Ecto neural progenitor cell (in vitro differentiated cells): ENCODE results near the gene EIF3I.
"Not testable (repeated sequence)": the region's sequence is repeated elsewhere in the genome, so short reads cannot be mapped to it uniquely, and the experiment has no call there.

Experiments
- DNase-seq: peaks from one replicate; pipeline ENCODE4 v3.0.0-alpha.2; 2018; ENCODE audit warnings: low spot score

The EIF3I gene

DNA sequence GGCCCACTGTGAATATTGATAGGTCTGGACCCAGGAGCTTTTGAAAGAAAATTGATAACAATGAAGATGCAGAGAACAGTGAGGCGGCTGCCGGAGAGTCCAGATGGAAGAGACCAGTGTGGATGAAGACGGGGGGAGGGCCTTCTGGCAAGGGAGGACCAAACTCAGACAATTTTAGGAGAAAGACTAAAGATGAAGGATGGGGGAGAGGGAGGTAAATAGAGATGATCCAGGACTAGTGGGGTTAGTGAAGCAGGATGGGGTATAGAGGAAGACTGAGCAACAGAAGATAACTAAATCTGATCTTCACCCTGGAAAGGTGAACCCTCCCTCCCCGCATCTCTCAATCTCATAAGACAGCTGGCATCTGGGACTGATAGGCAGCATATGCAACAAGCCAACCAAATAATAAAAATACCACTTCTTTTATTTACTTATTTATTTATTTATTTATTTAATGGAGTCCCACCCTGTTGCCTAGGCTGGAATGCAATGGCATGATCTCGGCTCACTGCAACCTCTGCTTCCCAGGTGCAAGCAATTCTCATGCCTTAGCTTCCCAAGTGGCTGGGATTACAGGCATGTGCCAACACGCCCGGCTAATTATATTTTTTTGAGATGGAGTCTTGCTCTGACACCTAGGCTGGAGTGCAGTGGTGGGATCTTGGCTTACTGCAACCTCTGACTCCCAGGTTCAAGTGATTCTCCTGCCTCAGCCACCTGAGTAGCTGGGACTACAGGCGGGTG lies 10.5 kb downstream of the EIF3I start:
- DNase-seq, result no peak

- no peak for DNase-seq
Measured at GRCh38 chr1:32234792-32235191, 12.6 kb downstream of the EIF3I start.

GRCh38 chr1:32239337-32239736 lies 17.1 kb downstream of the EIF3I start:
- no peak for DNase-seq

DNA sequence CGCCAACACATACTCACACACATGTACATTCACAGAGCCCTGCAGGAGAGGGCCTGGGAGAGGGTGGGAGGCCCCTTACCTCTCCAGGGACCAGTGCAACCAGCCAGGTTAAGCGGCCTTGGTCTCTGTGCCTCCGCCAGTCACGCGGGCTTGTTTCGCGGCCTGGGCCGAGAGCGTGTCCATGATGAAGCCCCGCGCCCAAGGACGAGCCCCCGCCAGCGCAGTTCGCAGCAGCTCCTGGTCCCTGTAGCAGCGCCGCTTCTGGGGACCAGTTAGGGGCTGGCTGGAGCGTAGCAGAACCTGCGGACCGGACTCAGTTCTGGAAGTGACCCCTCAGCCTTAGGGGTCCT lies 17.6 kb downstream of the EIF3I start:
- DNase-seq, result no peak

DNA sequence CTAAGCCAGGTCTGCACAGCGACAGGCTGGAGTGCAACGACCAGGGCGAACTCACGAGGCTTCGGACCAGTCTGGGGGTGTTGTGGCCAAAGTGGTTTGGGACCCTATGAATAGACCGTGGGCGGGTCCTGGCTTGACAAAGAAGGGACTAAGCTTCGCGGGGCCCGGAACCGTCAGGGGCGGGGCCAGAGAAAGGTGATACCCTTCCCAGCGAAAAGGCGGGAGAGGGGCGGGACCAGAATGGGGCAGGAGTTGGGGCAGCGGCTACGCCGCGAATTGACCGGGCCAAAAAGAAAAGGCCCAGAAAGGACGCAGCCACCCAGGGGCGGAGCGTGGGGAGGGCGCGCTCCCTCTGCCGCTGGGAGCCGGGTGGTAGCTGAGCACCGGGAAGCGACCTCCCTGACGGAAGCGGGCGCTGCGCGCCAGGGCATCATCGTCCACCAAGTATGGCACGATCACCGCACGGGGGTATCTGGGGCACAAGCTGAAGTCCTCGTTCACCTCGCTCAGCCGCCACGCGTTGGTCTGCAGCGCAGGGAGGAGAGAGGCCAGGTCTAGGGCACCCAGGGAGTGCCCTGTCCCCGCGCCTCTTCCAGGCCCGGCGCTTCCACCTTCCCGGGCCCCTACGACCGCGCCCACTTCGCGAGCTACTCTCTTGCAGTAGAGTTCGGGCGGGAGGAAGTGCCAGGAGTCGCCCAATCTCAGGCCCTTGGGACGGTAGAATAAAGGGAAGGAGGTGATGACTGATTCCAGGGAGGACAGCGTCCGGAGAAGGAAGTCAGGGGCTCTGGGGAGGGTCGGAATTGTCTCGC lies 18.1 kb downstream of the EIF3I start:
- DNase-seq, result peak; percentile 94

DNA sequence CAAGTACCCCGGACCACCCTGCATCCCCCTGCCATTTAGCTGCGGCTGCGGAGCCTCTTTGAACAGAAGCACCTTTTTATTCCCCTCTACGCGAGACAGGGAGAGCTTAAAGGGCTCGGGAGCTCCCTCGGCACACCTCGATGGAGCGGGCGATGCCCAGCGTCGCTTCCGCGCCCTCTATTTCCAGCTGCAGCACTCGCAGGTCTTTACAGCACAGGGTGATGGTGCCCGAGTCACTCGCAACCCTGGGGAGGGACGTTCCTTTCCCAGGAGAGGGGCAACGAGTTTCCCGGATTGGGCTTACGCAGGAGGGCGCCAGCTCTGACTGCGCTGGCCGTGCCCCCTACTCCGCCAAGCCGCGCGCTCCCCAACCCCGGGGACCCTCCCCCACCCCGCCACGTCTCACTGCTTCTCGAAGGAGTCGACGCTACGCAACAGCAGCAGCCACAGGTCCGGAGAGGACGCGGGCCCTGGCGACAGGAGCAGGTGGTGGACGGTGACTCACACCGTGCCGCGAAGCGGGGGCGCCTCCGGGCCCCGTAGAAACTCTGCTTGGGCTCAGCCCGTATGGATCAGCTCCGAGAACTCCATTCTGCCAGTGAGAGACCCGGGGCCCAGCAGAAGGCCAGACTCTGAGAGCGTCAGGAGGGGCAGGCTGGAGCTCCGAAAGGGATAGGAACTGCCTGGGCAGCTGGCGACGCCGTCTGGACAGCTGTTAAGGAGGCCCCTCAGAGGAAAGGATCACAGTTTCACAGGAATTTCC lies 19.0 kb downstream of the EIF3I start:
- DNase-seq, result peak; percentile 79

DNA sequence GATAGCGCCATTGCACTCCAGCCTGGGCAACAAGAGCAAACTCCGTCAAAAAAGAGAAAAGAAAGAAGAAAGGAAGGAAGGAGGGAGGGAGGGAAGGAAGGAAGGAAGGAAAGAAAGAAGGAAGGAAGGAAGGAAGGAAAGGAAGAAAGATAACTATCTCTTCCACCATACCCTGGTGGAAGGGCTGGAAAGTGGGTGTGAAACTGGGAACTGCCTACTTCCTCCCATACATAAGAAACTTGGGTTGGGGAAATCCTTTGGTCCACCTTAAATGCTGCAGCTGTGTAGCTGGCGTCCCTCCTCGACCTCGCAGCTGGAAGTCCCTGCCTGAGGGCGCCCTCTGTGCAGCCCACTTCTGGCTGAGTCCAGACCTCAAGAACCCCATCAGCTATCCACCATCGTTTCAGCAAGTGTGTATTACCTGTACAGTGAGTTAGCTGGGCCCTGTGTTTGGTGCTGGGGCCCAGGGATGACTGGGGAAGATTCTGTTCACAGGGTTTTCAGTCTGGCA lies 20.2 kb downstream of the EIF3I start:
- no peak for DNase-seq

GRCh38 chr1:32246888-32247273 lies 24.7 kb downstream of the EIF3I start, which contains the start of gene FAM167B:
TSS of gene FAM167B (plus strand) at chr1:32247222. CDS start at chr1:32247422, 200 bp downstream.
- DNase-seq, result no peak

DNA sequence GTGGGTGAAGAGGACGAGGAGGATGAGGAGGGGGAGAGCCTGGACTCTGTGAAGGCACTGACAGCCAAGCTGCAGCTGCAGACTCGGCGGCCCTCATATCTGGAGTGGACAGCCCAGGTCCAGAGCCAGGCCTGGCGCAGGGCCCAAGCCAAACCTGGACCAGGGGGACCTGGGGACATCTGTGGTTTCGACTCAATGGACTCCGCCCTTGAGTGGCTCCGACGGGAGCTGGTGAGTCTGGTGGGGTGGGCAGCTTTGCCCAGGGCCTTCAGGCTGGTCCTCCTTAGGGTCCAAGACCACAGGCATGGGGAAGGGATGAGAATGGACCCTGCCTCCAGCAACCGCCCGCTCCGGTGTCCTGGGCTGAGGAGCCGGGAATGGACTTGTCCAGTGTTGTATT lies 25.2 kb downstream of the EIF3I start:
- DNase-seq, result no peak

GRCh38 chr1:32247983-32248889 lies 26.0 kb downstream of the EIF3I start:
- DNase-seq, result peak; percentile 88

GRCh38 chr1:32249831-32250525 lies 27.8 kb downstream of the EIF3I start:
- no peak for DNase-seq

DNA sequence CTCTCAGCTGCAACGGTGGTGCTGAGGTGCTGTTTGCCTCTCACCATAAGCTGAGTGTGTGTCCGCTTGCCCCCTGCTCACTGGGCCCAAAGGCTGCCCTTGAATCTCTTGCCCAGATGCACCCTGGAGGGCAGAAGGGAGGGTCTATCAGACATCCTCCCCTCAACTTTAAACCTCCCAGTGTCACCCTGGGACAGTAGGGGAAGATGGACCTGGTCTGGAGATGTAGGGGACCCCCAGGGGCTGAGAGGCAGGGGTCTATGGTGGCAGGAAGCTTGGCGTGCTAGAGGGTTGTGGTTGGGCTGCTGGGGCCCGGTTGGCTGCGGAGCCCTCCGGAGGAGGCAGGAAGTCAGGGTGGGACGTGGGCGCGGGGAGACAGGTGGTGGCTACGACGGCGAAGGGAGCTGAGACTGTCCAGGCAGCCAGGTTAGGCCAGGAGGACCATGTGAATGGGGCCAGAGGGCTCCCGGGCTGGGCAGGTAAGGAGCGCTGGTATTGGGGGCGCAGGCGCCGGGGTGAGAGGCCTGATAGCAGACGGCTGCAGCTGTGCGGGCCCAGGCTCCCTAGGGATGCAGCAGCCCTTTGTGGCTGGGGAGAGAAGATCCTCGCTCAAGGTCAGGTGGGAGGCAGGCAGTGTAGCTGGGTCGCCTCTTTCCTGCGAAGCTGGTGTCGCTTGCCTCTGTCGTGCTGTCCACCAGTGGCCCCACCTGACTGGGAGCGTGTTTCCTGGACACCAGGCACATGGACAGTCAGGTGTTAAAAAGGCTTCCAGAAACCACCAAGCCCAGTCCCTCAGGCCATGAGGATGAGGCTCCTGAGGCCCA lies 28.9 kb downstream of the EIF3I start, which contains the start of gene LCK:
Gene LCK, plus strand, starts transcription at position 373 of the 824 bp plus-strand sequence. CDS start 23,065 bp downstream, outside the sequence.
- DNase-seq, result no peak

- no peak for DNase-seq
Measured at GRCh38 chr1:32255072-32256071, 33.2 kb downstream of the EIF3I start.

GRCh38 chr1:32256473-32257226 lies 34.4 kb downstream of the EIF3I start:
- no peak for DNase-seq

GRCh38 chr1:32257227-32257508 lies 35.0 kb downstream of the EIF3I start:
- no peak for DNase-seq

DNA sequence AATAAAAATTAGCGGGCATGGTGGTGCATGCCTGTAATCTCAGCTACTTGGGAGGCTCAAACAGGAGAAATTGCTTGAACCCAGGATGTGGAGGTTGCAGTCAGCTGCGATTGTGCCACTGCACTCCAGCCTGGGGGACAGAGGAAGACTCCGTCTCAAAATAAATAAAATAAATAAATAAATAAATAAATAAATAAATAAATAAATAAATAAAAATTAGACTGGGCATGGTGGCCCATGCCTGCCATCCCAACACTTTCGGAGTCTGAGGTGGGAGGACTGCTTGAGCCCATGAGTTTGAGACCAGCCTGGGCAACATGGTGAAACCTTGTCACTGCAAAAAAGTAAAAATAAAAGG lies 41.0 kb downstream of the EIF3I start:
- DNase-seq, result not testable (repeated sequence)

DNA sequence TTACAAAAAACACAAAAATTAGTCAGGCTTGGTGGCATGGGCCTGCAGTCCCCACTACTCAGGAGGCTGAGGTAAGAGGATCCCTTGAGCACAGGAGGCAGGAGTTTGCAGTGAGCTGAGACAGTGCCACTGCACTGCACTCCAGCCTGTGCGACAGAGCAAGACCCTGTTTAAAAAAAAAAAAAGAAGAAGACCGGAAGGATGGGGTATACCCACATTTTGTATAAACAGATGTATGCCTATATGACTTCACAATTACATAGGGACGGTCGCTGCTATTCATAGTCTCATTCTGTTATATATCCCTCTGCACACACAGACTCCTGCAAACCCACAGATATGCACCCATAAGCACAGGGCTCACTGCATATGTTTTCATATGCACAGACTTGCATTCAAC lies 41.5 kb downstream of the EIF3I start:
- DNase-seq, result no peak

GRCh38 chr1:32265846-32266245 lies 43.6 kb downstream of the EIF3I start:
- DNase-seq, result no peak
